Hepatic stellate cell (primary cell): ENCODE results near the gene FGA.
"Not testable (repeated sequence)": the region's sequence is repeated elsewhere in the genome, so short reads cannot be mapped to it uniquely, and the experiment has no call there.

Experiments used
- DNase-seq: peaks from one replicate; pipeline ENCODE4 v3.0.0; 2011; ENCODE audit warnings: low spot score

FGA gene

GRCh38 chr4:154606728-154607723, 16.5 kb upstream of the FGA start:
- no peak for DNase-seq

- no peak for DNase-seq
Observed at GRCh38 chr4:154604696-154605200, 14.2 kb upstream of the FGA start.

GRCh38 chr4:154603033-154603943, 12.7 kb upstream of the FGA start:
- DNase-seq = no peak

GRCh38 chr4:154602404-154603020, 12.0 kb upstream of the FGA start:
- DNase-seq = no peak

- DNase-seq = no peak
Observed at GRCh38 chr4:154597798-154598774, 7.5 kb upstream of the FGA start.

- not testable (repeated sequence) for DNase-seq
Observed at GRCh38 chr4:154597281-154597680, 6.7 kb upstream of the FGA start.

GRCh38 chr4:154595807-154596206, 5.3 kb upstream of the FGA start:
- no peak for DNase-seq

GRCh38 chr4:154594343-154594742, 3.8 kb upstream of the FGA start:
- DNase-seq = not testable (repeated sequence)

GRCh38 chr4:154593868-154594267, 3.3 kb upstream of the FGA start:
- DNase-seq = no peak

GRCh38 chr4:154591890-154592289, 1.3 kb upstream of the FGA start:
- no peak for DNase-seq

GRCh38 chr4:154589296-154590197, 995 bp downstream of the FGA start:
- no peak for DNase-seq

- no peak for DNase-seq
Observed at GRCh38 chr4:154588198-154588597, 2.3 kb downstream of the FGA start.

GRCh38 chr4:154586296-154587033, 4.1 kb downstream of the FGA start:
- DNase-seq = no peak

- no peak for DNase-seq
Observed at GRCh38 chr4:154585369-154586018, 5.0 kb downstream of the FGA start.

GRCh38 chr4:154584259-154584658, 6.3 kb downstream of the FGA start:
- DNase-seq = no peak

- DNase-seq = no peak
Observed at GRCh38 chr4:154583677-154584076, 6.9 kb downstream of the FGA start.

GRCh38 chr4:154583230-154583629, 7.3 kb downstream of the FGA start:
- DNase-seq = no peak

GRCh38 chr4:154582723-154583122, 7.8 kb downstream of the FGA start:
- no peak for DNase-seq

GRCh38 chr4:154579927-154580326, 10.6 kb downstream of the FGA start:
- DNase-seq = no peak
